GM12892 (cell line): ENCODE data around the gene SYNPR.

Source experiments
- DNase-seq: peaks from one replicate; pipeline ENCODE4 v3.0.0; 2011; ENCODE audit not compliant: insufficient read length
- FAIRE-seq: peaks from 2 replicates; lab custom pipeline; 2011; peaks lifted over from hg19 to GRCh38; lab: Jason Lieb, UNC
- POLR2A ChIP-seq: IDR thresholded peaks from 2 replicates; pipeline ENCODE4 v1.6.1; 2011; ENCODE audit warnings: low read depth, low read length, control low read depth
- POLR2AphosphoS5 ChIP-seq: IDR thresholded peaks from 2 replicates; pipeline ENCODE4 v1.6.1; 2011; ENCODE audit warnings: low read depth, low read length, control low read depth
- TAF1 ChIP-seq: IDR thresholded peaks from 2 replicates; pipeline ENCODE4 v1.6.1; 2011; ENCODE audit warnings: low read depth, mild to moderate bottlenecking, control low read depth, low read length, borderline replicate concordance

Gene SYNPR

GRCh38 chr3:63519426-63519825, 241.3 kb downstream of the SYNPR start:
- TF ChIP-seq POLR2A, result no peak
- FAIRE-seq (no peak), DNase-seq (no peak)

- FAIRE-seq, result no peak
- TF ChIP-seq POLR2A, result no peak
- no peak for TF ChIP-seq POLR2AphosphoS5
- no peak for TF ChIP-seq TAF1
- no peak for DNase-seq
Observed at GRCh38 chr3:63521657-63522056, 243.5 kb downstream of the SYNPR start.

- TF ChIP-seq TAF1 (no peak), POLR2A (no peak), POLR2AphosphoS5 (no peak)
- DNase-seq, result no peak
- no peak for FAIRE-seq
Observed at GRCh38 chr3:63523100-63523499, 245.0 kb downstream of the SYNPR start.

GRCh38 chr3:63528325-63529000, 250.4 kb downstream of the SYNPR start:
- TF ChIP-seq TAF1, result no peak
- TF ChIP-seq POLR2AphosphoS5, result no peak
- no peak for TF ChIP-seq POLR2A
- FAIRE-seq (no peak), DNase-seq (no peak)

- FAIRE-seq, result no peak
- TF ChIP-seq POLR2A (no peak), TAF1 (no peak), POLR2AphosphoS5 (no peak)
- DNase-seq, result no peak
Observed at GRCh38 chr3:63532521-63532920, 254.4 kb downstream of the SYNPR start.

- DNase-seq (no peak), FAIRE-seq (no peak)
- TF ChIP-seq POLR2AphosphoS5, result no peak
- TF ChIP-seq TAF1, result no peak
- no peak for TF ChIP-seq POLR2A
Observed at GRCh38 chr3:63538919-63539318, 260.8 kb downstream of the SYNPR start.

- no peak for DNase-seq
- TF ChIP-seq POLR2AphosphoS5 (no peak), TAF1 (no peak)
- no peak for FAIRE-seq
Observed at GRCh38 chr3:63555767-63556166, 277.7 kb downstream of the SYNPR start.

- no peak for FAIRE-seq
- no peak for DNase-seq
Observed at GRCh38 chr3:63556401-63556800, 278.3 kb downstream of the SYNPR start.

GRCh38 chr3:63557912-63558311, 279.8 kb downstream of the SYNPR start:
- DNase-seq (no peak), FAIRE-seq (no peak)
- TF ChIP-seq TAF1 (no peak), POLR2A (no peak), POLR2AphosphoS5 (no peak)

More at GRCh38 chr3:63556401-63556800, 278.3 kb downstream of the SYNPR start:
- TF ChIP-seq TAF1 (no peak), POLR2A (no peak), POLR2AphosphoS5 (no peak)

GRCh38 chr3:63559884-63560283, 281.8 kb downstream of the SYNPR start:
- no peak for TF ChIP-seq TAF1
- no peak for TF ChIP-seq POLR2AphosphoS5
- no peak for DNase-seq
- no peak for FAIRE-seq

GRCh38 chr3:63561879-63562278, 283.8 kb downstream of the SYNPR start:
- TF ChIP-seq POLR2A (no peak), POLR2AphosphoS5 (no peak), TAF1 (no peak)
- no peak for FAIRE-seq

GRCh38 chr3:63562323-63562722, 284.2 kb downstream of the SYNPR start:
- TF ChIP-seq POLR2AphosphoS5 (no peak), POLR2A (no peak), TAF1 (no peak)
- DNase-seq (no peak), FAIRE-seq (no peak)

More at GRCh38 chr3:63561879-63562278, 283.8 kb downstream of the SYNPR start:
- DNase-seq, result no peak
